GM19324 (cell line): ENCODE results near the gene SLC24A3.
"Not testable (repeated sequence)": the region's sequence is repeated elsewhere in the genome, so short reads cannot be mapped to it uniquely, and the experiment has no call there.

Source experiments
- ATAC-seq: cut with Tn5 transposase; IDR thresholded peaks from one replicate; pipeline ENCODE4 v1.9.1; 2021; ENCODE audit warnings: mild to moderate bottlenecking, moderate library complexity; ENCODE audit not compliant: unreplicated experiment, low FRiP score

Gene SLC24A3

DNA sequence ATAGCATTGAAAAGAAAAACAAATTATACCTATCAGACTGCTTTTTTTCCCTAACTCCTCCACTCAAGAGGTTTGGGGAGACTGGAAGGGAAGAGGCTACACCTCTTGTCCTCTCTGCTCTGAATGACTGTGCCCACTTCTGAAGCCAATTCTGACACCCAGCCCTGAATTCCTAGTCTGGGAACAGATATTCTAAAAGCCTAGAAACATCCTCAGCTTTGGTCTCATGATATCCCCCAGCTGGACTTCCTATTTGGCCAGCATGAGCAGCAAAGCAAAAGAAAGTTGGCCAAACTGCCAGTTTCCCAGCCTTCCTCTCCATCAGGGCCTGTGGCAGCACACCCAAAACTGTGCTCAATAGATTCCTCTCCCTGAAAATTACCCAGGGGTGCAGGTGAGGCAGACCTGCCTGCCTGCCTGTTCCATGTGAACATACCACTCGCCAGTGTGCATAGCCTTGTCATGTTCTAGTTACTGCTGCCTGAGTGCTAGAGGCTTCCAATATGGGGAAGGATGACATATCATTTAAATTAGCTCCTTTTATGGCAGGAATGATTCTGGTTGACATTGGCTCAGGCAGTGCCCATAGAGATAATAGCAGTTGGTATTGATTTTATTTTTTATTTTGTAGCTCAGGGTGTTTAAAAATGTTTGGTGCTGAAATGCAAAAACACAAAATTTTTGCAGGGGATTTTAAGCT, 393.5 kb downstream of the SLC24A3 start:
- no peak for ATAC-seq

DNA sequence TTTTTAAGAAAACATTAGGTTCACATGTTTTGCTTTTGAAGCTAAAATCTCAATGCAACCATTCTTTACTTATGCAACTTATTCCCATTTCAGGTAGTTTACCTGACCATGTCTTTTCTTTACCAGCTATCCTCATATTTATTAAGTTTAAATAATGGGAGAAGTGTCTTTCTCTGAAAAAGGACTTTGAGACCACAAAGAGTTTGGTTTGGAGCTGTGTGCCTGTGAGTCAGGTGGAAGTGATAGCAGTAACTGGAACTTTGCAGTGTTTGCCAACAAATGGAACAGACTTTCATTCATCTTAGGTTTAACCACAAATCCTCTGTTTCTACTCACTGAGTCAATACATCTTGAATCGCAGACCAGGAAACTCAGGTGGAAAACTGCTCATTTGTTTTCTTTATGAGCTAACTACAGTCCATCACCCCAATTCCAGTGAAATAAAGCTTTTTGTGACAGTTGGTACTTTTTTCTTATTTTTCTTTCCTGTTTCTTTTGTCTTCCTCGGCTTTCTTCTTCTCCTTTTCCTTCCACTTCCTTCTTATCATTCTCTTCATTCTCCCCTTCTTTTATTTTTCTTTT, 397.3 kb downstream of the SLC24A3 start:
- no peak for ATAC-seq

DNA sequence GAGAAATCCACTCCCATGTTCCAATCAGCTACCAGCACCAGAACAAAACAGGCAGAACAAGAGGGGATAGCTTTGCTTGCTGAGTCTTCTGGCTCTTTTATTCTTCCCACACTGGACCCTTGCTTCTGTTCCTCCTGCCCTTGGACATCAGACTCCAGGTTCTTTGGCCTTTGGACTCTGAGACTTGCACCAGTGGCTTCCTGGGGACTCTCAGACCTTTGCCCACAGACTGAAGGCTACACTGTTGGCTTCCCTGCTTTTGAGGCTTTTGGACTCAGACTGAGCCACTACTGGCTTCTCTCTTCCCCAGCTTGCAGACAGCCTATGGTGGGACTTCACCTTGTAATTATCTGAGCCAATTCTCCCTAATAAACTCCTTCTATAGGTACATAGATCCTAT, 403.2 kb downstream of the SLC24A3 start:
- ATAC-seq: no peak

- no peak for ATAC-seq
Measured at GRCh38 chr20:19616081-19616480, 403.6 kb downstream of the SLC24A3 start.

- no peak for ATAC-seq
Measured at GRCh38 chr20:19616620-19617019, 404.2 kb downstream of the SLC24A3 start.

DNA sequence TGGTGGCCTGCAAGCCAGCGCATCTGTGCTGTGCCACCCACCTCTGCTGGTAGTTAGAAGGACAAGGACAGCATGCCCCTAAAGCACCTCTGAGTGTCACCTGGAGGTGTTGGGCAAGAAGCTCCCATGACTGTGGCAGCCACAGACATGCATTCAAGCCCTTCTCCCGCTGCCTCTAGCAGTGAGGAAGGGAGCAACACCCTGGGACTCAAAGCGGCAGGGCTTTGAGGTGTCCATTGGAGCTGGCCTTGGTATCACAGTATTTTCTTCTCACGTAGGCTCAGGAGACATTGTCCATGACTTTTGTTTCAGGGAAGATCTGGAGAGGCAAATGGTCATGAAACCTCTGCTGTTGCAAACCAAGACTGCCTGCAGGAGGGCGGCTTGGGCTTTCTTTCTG, 404.8 kb downstream of the SLC24A3 start:
- ATAC-seq: no peak

GRCh38 chr20:19618711-19619110, 406.3 kb downstream of the SLC24A3 start:
- ATAC-seq: no peak

DNA sequence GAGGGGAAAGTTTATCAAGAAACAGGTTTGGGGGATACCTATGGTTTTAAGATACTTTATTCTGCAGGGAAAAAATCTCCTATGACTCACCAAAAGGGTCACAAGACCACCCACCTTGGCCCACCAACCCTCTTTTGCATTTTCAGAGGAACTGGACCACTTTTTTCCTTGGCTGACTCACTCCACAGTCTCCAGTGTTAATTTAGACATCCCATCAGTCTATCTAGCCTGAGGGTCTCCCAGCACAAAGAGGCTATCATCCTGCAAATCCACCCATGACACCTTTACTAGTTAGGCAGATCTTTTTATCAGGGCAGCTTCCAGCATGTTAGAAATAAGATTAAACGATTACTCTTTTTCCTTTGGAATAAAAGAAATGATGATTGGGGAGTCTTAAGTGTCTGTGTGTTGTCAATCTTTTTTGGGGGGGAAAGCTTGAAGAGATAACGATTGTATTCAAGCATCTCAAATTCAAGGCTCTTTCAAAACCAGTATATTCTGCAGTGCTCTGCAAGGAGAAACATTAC, 407.5 kb downstream of the SLC24A3 start:
- no peak for ATAC-seq

GRCh38 chr20:19620446-19620845, 408.0 kb downstream of the SLC24A3 start:
- ATAC-seq: no peak

DNA sequence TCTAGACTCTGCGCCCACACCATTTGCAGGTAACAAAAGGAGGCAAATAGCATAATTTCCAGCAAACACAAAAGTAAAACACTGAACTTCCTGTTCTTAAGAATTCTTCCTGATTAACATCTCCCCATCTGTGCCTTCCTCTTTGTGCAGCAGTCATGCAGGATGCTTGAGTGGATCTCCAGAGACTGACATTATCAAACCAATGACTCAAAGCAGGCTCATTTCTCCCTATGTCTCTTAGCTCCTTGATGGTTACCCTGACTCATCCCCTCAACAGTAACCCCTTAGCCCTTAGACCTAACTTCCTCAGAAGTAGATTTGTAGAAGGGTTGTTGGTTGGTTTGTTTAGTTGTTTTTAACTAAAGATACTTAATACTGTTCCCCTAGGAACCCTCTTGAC, 408.6 kb downstream of the SLC24A3 start:
- ATAC-seq: no peak

DNA sequence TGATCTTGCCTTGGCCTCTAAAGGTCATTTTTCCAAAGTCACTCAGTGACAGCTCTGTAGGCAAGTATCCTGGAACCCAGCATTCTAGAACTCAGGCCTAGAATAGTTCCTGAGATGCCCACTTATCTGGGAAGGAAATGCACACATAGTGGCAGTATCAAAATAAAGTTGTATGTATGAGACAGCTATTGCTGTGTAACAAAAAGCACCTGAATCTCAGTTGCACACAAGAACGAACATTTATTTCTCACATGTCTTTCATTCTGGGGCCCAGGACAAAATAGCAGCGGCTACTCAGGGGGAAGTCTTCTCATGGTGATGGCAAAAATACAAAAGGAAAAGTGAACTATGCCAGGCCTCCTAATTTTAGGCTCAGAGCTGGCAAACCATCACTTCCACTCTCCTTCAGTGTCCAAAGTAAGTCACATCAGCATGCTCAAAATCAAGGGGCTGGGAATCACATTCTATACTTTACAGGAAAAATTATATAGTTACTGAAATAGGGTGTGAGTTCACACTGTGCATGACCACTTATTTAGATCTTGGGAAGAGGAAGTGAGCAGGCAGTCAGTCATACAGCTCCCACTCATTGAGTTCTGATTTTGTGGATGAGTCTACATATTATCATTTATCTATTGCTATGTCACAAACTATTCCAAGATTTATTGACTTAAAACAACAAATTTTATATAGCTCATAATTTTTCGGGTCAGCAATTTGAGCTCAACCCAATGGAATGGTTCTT, 412.0 kb downstream of the SLC24A3 start:
- no peak for ATAC-seq

DNA sequence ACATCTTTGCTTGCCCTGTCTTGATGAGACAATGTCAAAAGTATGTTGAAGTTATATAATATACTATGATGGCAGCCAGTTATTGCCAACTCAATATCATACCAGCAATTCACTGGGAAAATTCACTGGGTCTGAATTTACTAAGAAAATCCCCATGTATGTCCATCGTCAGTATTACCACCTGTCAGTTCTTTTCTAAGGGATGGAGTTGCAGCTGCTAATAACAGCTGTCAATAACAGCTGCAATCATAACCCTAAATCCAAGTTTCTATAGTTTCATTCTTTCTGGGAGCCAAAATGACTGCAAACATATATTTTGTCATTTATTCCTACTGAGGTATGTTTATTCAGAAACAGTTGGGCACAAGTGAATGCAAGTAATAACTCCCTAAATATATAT, 413.0 kb downstream of the SLC24A3 start:
- no peak for ATAC-seq

DNA sequence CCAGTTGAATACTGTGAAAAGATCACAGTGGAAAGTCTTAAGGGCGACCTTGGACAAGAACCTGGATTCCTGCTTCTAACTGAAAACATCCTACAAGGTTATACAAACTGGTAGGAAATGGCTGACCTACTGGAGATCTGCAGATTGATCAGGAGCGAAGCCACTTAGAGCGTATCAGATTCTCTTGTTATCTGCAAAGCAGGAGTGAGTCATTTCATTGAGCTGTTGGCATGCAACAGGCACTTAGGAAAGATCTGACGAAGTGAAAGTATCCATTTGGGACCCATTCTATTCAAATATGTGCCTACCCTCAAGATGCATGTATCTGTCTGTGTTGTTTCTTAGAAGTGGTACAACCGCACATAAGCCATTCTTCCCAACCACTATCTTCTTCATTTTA, 414.5 kb downstream of the SLC24A3 start:
- ATAC-seq: no peak

DNA sequence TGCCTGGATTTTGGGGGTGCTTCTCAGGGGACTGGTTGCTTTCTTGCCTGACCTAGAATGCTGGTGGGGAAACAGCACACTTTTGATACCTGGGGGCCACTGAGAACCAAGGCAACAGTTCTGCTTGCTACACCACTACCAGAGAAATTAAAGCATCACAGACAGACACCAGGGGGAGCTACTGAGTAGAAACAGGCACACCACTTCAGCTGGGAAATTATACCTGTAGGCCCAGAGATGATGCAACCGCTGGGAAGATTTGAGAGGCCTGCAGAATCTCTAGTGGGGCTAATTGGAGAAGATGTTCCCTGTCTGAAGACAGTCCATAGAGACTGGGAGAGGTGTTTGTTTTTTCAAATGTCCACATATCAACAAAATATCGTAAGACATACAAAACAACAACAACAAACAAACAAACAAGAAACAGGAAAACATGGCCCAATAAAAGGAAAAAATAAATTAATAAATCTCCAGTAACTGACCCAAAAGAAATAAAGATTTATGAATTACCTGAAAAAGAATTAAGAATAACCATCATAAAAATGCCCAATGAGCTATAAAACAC, 416.2 kb downstream of the SLC24A3 start:
- no peak for ATAC-seq

- no peak for ATAC-seq
Measured at GRCh38 chr20:19631410-19631809, 419.0 kb downstream of the SLC24A3 start.

- ATAC-seq: no peak
Measured at GRCh38 chr20:19633985-19634384, 421.5 kb downstream of the SLC24A3 start.

DNA sequence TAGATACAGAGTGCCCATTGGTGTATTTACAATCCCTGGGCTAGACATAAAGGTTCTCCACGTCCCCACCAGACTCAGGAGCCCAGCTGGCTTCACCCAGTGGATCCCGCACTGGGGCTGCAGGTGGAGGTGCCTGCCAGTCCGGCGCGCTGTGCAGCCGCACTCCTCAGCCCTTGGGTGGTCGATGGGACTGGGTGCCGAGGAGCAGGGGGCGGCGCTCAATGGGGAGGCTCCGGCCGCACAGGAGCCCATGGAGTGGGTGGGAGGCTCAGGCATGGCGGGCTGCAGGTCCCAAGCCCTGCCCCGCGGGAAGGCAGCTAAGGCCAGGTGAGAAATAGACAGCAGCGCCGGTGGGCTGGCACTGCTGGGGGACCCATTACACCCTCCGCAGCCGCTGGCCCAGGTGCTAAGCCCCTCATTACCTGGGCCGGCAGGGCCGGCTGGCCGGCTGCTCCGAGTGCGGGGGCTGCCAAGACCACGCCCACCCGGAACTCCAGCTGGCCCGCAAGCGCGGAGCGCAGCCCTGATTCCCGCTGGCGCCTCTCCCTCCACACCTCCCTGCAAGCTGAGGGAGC, 427.1 kb downstream of the SLC24A3 start:
- ATAC-seq: not testable (repeated sequence)

- no peak for ATAC-seq
Measured at GRCh38 chr20:19642860-19643259, 430.4 kb downstream of the SLC24A3 start.

GRCh38 chr20:19644085-19644484, 431.6 kb downstream of the SLC24A3 start:
- no peak for ATAC-seq

- no peak for ATAC-seq
Measured at GRCh38 chr20:19646963-19647362, 434.5 kb downstream of the SLC24A3 start.

DNA sequence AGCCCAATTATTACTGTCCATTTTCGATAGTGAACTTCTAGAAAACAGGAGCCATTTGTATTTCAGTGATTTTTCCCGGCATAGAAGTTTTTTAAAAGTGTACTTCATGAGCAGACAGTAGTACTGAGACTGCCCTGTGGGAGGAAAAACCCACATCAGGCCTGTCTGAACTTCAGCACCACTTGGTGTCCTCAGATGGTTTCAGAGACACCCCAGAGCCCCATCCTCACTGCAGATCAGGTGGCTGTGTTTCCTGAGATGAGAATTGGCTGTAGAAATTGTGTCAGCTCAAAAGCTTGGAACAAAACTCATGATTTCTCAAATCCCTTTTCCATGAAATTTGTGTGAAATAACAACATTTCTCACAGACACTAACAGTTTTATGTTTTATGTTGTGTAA, 435.6 kb downstream of the SLC24A3 start:
- ATAC-seq: no peak
